Calu3 (cell line): Measurements from ENCODE around the gene WNT6. TPM values are rescaled to one million over a fixed set of nuclear protein-coding genes. Genes with fewer than 3 reads are reported as not detected.

Experiments used
- BruUV-seq: library from RNA; stranded (reverse); fragments of 400-500 nt; replicated peaks from 2 replicates; lab custom pipeline; 2021; lab: Mats Ljungman, UMichigan
- CTCF ChIA-PET: fragments of 300-600 bp; sonication (Branson Sonifier 250); formaldehyde crosslinking; loops from one replicate; lab custom pipeline; 2022; ENCODE audit warnings: antibody characterized with exemption; lab: Charles Lee
- DNase-seq: peaks from one replicate; pipeline ENCODE4 v3.0.0; 2022
- H3K27ac Mint-ChIP-seq: one replicate; pipeline ENCODE4 v1.8.0; 2022; ENCODE audit warnings: mixed read lengths; ENCODE audit not compliant: unreplicated experiment
- H3K27me3 Mint-ChIP-seq: one replicate; pipeline ENCODE4 v1.8.0; 2022; ENCODE audit warnings: mixed read lengths; ENCODE audit not compliant: unreplicated experiment
- H3K36me3 Mint-ChIP-seq: one replicate; pipeline ENCODE4 v1.8.0; 2022; ENCODE audit warnings: mild to moderate bottlenecking, moderate library complexity, mixed read lengths; ENCODE audit not compliant: insufficient read depth, unreplicated experiment
- H3K4me1 Mint-ChIP-seq: one replicate; pipeline ENCODE4 v1.8.0; 2022; ENCODE audit warnings: mild to moderate bottlenecking, low read depth, mixed read lengths; ENCODE audit not compliant: unreplicated experiment
- H3K4me3 Mint-ChIP-seq: one replicate; pipeline ENCODE4 v1.8.0; 2022; ENCODE audit warnings: mild to moderate bottlenecking, low read depth, moderate library complexity, mixed read lengths; ENCODE audit not compliant: unreplicated experiment
- H3K9me3 Mint-ChIP-seq: one replicate; pipeline ENCODE4 v1.8.0; 2022; ENCODE audit warnings: low read depth, mixed read lengths; ENCODE audit not compliant: unreplicated experiment
- intact Hi-C: fragments of 100-400 bp; cut with micrococcal nuclease; formaldehyde crosslinking; loops from one replicate; pipeline ENCODE4 v1.10.0; 2022; ENCODE audit not compliant: unreplicated experiment
- total RNA-seq: library from RNA; stranded (reverse); gene quantifications from 2 replicates; pipeline ENCODE4 v1.2.3, GENCODE V29; 2022
- TF ChIP-seq, protein P1 (sequence below): fragments of 200-600 bp; IDR thresholded peaks from one replicate; pipeline ENCODE4 v1.8.0; 2022; ENCODE audit warnings: antibody characterized with exemption; ENCODE audit not compliant: unreplicated experiment

The WNT6 gene
- total RNA-seq, 1 experiment from 2014 or later, result not detected

DNA sequence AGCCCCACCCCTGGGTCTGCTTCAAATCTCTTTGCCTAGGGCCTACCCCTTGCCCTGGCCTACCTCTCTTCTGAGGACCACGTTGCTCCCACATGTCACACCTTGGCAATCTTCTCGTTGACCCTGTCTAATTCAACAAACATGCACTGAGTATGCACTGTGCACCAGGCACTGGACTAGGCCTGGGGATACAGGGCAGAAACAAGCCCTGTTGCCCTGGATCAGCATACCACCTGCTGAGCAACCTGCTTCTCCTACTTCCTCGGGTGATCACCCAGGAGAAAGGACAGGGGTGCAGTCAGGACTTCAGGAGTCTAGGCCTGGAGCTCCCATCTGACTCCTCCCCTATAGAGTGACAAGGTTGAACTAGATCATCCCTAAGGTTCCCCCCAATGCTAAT, 30.8 kb downstream of the WNT6 start:
- H3K4me3 Mint-ChIP-seq, result no peak overlapping the region
- peaks cover 25% of the 10 kb centered on the region for H3K4me1 Mint-ChIP-seq
- CTCF ChIA-PET, result no interaction called here
- no TSS peak for BruUV-seq
- no peaks in the 10 kb centered on the region for H3K9me3 Mint-ChIP-seq
- TF ChIP-seq, protein P1, sequence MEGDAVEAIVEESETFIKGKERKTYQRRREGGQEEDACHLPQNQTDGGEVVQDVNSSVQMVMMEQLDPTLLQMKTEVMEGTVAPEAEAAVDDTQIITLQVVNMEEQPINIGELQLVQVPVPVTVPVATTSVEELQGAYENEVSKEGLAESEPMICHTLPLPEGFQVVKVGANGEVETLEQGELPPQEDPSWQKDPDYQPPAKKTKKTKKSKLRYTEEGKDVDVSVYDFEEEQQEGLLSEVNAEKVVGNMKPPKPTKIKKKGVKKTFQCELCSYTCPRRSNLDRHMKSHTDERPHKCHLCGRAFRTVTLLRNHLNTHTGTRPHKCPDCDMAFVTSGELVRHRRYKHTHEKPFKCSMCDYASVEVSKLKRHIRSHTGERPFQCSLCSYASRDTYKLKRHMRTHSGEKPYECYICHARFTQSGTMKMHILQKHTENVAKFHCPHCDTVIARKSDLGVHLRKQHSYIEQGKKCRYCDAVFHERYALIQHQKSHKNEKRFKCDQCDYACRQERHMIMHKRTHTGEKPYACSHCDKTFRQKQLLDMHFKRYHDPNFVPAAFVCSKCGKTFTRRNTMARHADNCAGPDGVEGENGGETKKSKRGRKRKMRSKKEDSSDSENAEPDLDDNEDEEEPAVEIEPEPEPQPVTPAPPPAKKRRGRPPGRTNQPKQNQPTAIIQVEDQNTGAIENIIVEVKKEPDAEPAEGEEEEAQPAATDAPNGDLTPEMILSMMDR, result no peak
- peaks cover 9% of the 10 kb centered on the region for H3K27me3 Mint-ChIP-seq
- H3K36me3 Mint-ChIP-seq, result peaks cover 22% of the 10 kb centered on the region
- intact Hi-C loops, result no loop called here
- DNase-seq, result no peak
- no peak overlapping the region for H3K27ac Mint-ChIP-seq

DNA sequence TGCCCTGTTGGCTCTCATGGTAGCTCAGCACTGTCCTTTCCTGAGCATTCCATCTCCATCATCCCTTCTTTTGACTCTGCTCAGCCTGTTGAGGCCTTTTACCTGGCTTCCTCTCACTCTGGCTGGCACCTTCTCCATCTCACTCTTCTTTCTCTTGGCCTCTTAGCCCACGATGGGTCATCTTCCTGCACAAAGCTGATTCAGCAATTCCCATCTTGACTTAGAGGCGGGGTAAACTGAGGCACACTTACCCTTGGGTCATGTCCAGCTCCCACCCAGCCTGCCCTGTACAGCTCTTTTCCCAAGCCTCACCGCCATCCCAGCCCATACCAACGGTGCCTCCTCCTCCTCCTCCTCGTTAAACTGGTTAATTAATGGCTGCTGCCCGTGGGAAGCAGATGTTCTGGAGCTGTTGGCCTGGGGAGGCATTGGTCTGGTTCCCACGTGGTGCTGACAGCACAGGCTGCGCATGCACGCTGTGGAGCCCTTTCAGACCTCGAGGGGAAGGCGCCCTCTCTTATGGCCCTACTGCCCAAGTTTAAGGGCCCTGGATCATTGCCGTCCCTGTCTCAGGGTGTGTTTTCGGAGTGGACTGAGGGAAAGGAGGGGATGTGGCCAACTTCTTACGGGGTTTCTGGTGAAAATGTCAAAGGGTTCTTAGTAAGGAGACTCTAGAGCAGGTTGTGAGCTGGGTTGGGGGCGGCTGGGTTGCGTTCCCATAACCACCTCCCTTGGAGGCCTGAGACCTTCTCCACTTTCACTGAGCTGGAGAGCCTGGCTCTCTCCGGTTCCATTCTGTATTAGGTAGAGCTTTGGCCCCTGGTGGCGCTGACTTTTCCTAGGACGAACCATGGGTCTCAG, 31.9 kb downstream of the WNT6 start:
- CTCF ChIA-PET, result interaction anchor here (1.5 to 2.8 kb wide), 2 partner anchors 7 to 15 kb away, joined by 3 to 16 read pairs; no protein-coding TSS in a partner anchor
- H3K9me3 Mint-ChIP-seq, result no peaks in the 10 kb centered on the region
- H3K27ac Mint-ChIP-seq, result no peak overlapping the region
- peaks cover 27% of the 10 kb centered on the region for H3K36me3 Mint-ChIP-seq
- no TSS peak for BruUV-seq
- DNase-seq, result no peak
- no peaks in the 10 kb centered on the region for H3K27me3 Mint-ChIP-seq
- TF ChIP-seq, protein P1, result no peak
- H3K4me3 Mint-ChIP-seq, result no peak overlapping the region
- H3K4me1 Mint-ChIP-seq, result peaks cover 36% of the 10 kb centered on the region
- intact Hi-C loops, result no loop called here

DNA sequence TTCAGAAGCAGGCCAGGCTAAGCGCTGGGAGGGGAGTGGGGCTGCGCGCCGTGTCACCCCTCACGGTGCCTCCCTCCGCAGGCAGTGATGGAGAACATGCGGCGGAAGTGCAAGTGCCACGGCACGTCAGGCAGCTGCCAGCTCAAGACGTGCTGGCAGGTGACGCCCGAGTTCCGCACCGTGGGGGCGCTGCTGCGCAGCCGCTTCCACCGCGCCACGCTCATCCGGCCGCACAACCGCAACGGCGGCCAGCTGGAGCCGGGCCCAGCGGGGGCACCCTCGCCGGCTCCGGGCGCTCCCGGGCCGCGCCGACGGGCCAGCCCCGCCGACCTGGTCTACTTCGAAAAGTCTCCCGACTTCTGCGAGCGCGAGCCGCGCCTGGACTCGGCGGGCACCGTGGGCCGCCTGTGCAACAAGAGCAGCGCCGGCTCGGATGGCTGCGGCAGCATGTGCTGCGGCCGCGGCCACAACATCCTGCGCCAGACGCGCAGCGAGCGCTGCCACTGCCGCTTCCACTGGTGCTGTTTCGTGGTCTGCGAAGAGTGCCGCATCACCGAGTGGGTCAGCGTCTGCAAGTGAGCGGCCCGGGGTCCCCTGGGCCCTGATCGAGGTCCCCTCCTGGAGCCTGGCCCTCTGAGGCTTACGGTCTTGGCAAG, 33.2 kb downstream of the WNT6 start:
- no peaks in the 10 kb centered on the region for H3K27me3 Mint-ChIP-seq
- DNase-seq, result peak; percentile 86
- H3K9me3 Mint-ChIP-seq, result no peaks in the 10 kb centered on the region
- CTCF ChIA-PET, result interaction anchor here (0.9 to 2.8 kb wide), 5 partner anchors 9 to 87 kb away, joined by 3 to 16 read pairs (median 5); partner anchors contain the start of gene WNT10A
- intact Hi-C loops, result no loop called here
- H3K36me3 Mint-ChIP-seq, result peaks cover 27% of the 10 kb centered on the region
- H3K27ac Mint-ChIP-seq, result no peak overlapping the region
- TF ChIP-seq, protein P1, result peak; percentile 67
- peak overlapping the region; percentile 61 for H3K4me3 Mint-ChIP-seq
- BruUV-seq, result no TSS peak
- H3K4me1 Mint-ChIP-seq, result peaks cover 40% of the 10 kb centered on the region

DNA sequence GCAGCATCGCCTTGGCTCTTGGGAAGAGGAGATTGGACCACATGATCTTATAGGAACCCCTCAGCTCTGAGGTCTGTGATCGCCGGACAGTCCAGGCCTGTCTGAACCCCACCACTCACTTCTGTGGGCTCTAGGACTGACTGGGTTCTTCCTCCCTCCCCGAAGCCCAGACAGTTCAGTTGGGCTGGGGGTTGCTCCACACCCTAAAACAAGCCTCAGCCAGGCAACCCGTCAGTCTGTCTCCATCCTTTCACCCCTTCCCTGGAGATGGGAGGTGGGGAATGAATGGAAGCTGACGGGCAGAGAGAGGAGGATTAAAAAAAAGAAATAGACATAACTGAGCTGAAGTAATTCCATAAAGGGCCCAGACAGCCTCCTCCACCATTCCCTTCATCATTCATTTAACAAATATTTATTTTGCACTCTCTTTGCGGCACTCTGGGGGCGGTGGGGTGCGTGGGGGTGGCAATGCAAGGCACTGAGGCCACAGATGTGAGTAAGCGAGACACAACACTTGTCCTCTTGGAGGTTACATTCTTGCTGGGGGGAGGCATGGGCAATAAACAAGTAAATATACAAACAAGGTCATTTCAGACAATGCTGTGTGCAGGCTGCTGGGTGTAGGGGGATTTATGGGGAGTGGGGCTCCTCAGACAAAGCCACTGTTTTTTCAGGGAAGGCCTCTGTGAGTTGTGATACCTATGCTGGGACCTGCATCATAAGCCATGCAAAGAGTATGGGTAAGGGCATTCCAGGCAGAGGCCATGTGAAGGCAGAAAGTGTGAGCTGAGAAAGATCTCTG, 33.9 kb downstream of the WNT6 start:
- Mint-ChIP-seq H3K27me3 (no peaks in the 10 kb centered on the region), H3K36me3 (peaks cover 32% of the 10 kb centered on the region), H3K27ac (peak overlapping the region; percentile 77)

More for the DNA sequence above, 33.9 kb downstream of the WNT6 start:
- Mint-ChIP-seq H3K4me1 (peaks cover 48% of the 10 kb centered on the region), H3K4me3 (peak overlapping the region; percentile 61), H3K9me3 (no peaks in the 10 kb centered on the region)
- TSS peak; percentile 41 for BruUV-seq
- TF ChIP-seq, protein P1, result no peak
- DNase-seq, result no peak
- intact Hi-C loops, result no loop called here
- CTCF ChIA-PET, result interaction anchor here (1.1 to 2.8 kb wide), 4 partner anchors 9 to 17 kb away, joined by 3 to 16 read pairs (median 6); partner anchors contain the start of gene WNT10A
